Small intestine (tissue), 16 donors: ENCODE measurements around the gene FAM210A. TPM values are rescaled to one million over a fixed set of nuclear protein-coding genes. Genes with fewer than 3 reads are reported as not detected.

Experiments
- DNase-seq, 2 donors: peaks; one replicate each; pipeline versions ENCODE4 v3.0.0 to v3.0.0-alpha.2; 2013
- FAIRE-seq: peaks from 2 replicates; lab custom pipeline; 2012; peaks lifted over from hg19 to GRCh38; lab: Jason Lieb, UNC
- H3K27ac ChIP-seq, 3 donors: one replicate each; pipeline ENCODE4 v1.5.1; 2013; ENCODE audit warnings: low read length in 2 of 3, mild to moderate bottlenecking in 2 of 3, control low read depth in 1 of 3, inconsistent platforms in 1 of 3, low read depth in 1 of 3, moderate library complexity in 1 of 3
- H3K27me3 ChIP-seq, 3 donors: one replicate each; pipeline ENCODE4 v1.6.1; 2013; ENCODE audit warnings: low read length in 3 of 3, inconsistent platforms in 1 of 3; ENCODE audit not compliant: control insufficient read depth in 3 of 3, insufficient read depth in 3 of 3
- H3K36me3 ChIP-seq, 3 donors: one replicate each; pipeline ENCODE4 v1.6.1; 2013; ENCODE audit warnings: low read length in 3 of 3, inconsistent platforms in 1 of 3, low read depth in 1 of 3, mild to moderate bottlenecking in 1 of 3, moderate library complexity in 1 of 3; ENCODE audit not compliant: control insufficient read depth in 3 of 3, insufficient read depth in 2 of 3
- H3K4me1 ChIP-seq, 3 donors: one replicate each; pipeline ENCODE4 v1.6.1; 2013; ENCODE audit warnings: low read length in 2 of 3, inconsistent platforms in 1 of 3, low read depth in 1 of 3, mild to moderate bottlenecking in 1 of 3, moderate library complexity in 1 of 3; ENCODE audit not compliant: control insufficient read depth in 3 of 3, insufficient read depth in 2 of 3
- H3K4me3 ChIP-seq, 3 donors: one replicate each; pipeline ENCODE4 v1.5.1; 2013; ENCODE audit warnings: low read length in 3 of 3, control low read depth in 1 of 3, inconsistent platforms in 1 of 3, low read depth in 1 of 3, mild to moderate bottlenecking in 1 of 3, moderate library complexity in 1 of 3
- H3K9me3 ChIP-seq, 2 donors: one replicate each; pipeline ENCODE4 v1.6.1; 2013; ENCODE audit warnings: low read depth in 1 of 2, low read length in 1 of 2; ENCODE audit not compliant: control insufficient read depth in 2 of 2, insufficient read depth in 1 of 2
- WGBS, 3 donors: extraction: QIAGEN DNeasy Blood & Tissue Kit; methylation state at CpG; one replicate each; pipeline ENCODE4 v1.1.7; 2013; 5-methylcytosine and 5-hydroxymethylcytosine counted together
- long read RNA-seq, 10 donors: transcript quantifications; one replicate each; lab custom pipeline, GENCODE V29; 2026
- polyA plus RNA-seq, 4 donors: library from polyadenylated mRNA; stranded (reverse) in 3 of 4; unstranded in 1 of 4; fragments of 200-250 nt in 3 of 4; fragments of 120-200 nt in 1 of 4; gene quantifications; one replicate each; pipeline versions ENCODE4 v1.2.1 to v1.2.3, GENCODE V29; 2013
- donor health status: healthy with polysubstance abuse.
- donor health status: control.
- donor health status: control.
- donor health status: Bipolar disorder and iron deficiency.
- donor health status: healthy.

Gene FAM210A, protein sequence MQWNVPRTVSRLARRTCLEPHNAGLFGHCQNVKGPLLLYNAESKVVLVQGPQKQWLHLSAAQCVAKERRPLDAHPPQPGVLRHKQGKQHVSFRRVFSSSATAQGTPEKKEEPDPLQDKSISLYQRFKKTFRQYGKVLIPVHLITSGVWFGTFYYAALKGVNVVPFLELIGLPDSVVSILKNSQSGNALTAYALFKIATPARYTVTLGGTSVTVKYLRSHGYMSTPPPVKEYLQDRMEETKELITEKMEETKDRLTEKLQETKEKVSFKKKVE
- polyA plus RNA-seq: 10 to 100 TPM in 1 of 4 donors, 1 to 10 TPM in 3; 4.3 to 18.1 (median 7.5) TPM
- long read RNA-seq, donor 1: 0 reads
- long read RNA-seq, donor 2: 0 reads
- long read RNA-seq, donor 3, full-length matches to known transcripts: 5 of 5 reads
- long read RNA-seq, donor 3, partial matches to known transcripts: 0 of 5 reads
- long read RNA-seq, donor 3, other reads (novel, unspliced or antisense): 0 of 5 reads
- long read RNA-seq, donor 4: 0 reads
- long read RNA-seq, donor 5, full-length matches to known transcripts: 3 of 3 reads
- long read RNA-seq, donor 5, partial matches to known transcripts: 0 of 3 reads
- long read RNA-seq, donor 5, other reads (novel, unspliced or antisense): 0 of 3 reads
- long read RNA-seq, donor 6, full-length matches to known transcripts: 4 of 4 reads
- long read RNA-seq, donor 6, partial matches to known transcripts: 0 of 4 reads
- long read RNA-seq, donor 6, other reads (novel, unspliced or antisense): 0 of 4 reads
- long read RNA-seq, donor 7, full-length matches to known transcripts: 20 of 20 reads
- long read RNA-seq, donor 7, partial matches to known transcripts: 0 of 20 reads
- long read RNA-seq, donor 7, other reads (novel, unspliced or antisense): 0 of 20 reads
- long read RNA-seq, donor 8, partial matches to known transcripts: 0 of 1 reads
- long read RNA-seq, donor 8, other reads (novel, unspliced or antisense): 0 of 1 reads
- long read RNA-seq, donor 9, full-length matches to known transcripts: 2 of 2 reads
- long read RNA-seq, donor 9, partial matches to known transcripts: 0 of 2 reads
- long read RNA-seq, donor 9, other reads (novel, unspliced or antisense): 0 of 2 reads
- long read RNA-seq, donor 10, partial matches to known transcripts: 0 of 1 reads
- long read RNA-seq, donor 10, other reads (novel, unspliced or antisense): 0 of 1 reads

DNA sequence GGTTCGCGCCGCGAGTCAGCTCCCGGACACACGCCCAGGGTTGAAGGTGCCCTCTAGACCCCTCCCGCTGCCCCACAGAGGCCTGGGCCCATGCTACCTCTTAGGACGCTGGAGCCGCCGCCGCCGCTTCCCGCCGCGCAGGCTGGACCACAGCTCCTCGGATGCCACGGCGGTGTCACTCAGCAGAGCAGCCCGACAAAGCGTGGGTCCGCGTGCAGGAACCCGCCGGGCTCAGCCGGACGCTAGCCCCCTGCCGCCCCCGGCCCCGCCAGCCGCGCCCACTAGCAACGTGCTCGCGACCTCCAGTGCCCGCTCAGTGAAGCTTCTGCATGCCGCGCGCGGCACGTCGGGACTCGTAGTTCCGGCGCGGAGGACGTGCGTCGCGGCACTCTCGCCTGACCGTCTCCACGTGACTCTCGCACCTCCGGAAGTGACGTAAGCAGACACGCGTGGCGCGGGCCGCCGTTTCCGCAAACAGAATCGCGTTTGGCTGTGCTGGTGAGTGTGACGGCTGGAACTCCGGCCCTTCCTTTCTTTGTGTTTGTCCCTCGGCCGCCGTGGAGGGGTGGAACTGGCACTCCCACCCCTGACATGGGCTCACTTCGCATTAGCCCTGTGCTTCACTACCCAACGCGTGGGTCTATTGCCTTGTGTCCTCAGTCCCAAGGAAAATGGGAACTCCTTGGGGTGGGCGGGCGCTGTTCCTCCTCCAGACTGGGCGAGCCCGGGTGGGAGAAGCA is at the start of gene FAM210A, which contains the start of gene RNMT:
Gene FAM210A (minus strand): TSS at position 327 of the 740 bp plus-strand sequence. CDS start 44,481 bp downstream, outside the sequence.
Gene RNMT (plus strand): TSS at position 442 of the 740 bp plus-strand sequence. CDS start 4,845 bp downstream, outside the sequence.
- H3K4me3 ChIP-seq: peak within 1 kb of the TSS; percentile 93 to 96 (median 94)
- DNase-seq (peak; percentile 96 to 98), FAIRE-seq (no peak)
- H3K4me1 ChIP-seq: peaks cover 0 to 8% (median 3%) of the 10 kb centered on the region in 3 donors
- peak within 1 kb of the TSS; percentile 70 to 98 (median 98) for H3K27ac ChIP-seq
- 0% methylated on average over 65 to 76 of the region's 76 CpGs for WGBS, 3 donors
- H3K9me3 ChIP-seq: no peaks in the 10 kb centered on the region
- H3K36me3 ChIP-seq: peaks cover 0 to 2% (median 0%) of the 10 kb centered on the region in 3 donors
- no peaks in the 10 kb centered on the region for H3K27me3 ChIP-seq

DNA sequence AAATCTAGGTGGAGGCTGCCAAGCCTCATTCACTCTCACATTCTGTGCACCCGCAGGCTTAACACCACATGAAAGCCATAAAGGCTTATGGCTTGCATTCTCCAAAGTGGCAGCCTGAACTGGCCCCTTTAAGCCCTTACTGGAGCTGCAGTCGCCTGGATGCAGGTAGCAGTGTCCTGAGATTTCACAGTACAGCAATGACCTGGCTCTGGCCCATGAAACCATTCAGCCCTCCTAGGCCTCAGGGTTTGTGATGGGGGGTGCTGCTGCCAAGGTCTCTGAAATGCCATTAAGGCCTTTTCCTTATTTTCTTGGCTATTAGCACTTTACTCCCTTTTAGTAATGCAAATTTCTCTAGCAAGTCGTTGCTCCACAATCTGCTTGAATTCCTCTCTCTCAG is 48.7 kb upstream of the FAM210A start:
- DNase-seq: no peak
- H3K27ac ChIP-seq: no peak overlapping the region
- H3K36me3 ChIP-seq: no peaks in the 10 kb centered on the region
- WGBS, 3 donors: 64 to 84% (median 77%) methylated on average over 3 of the region's 3 CpGs
- H3K4me3 ChIP-seq: no peak overlapping the region
- H3K9me3 ChIP-seq: no peaks in the 10 kb centered on the region
- FAIRE-seq: no peak
- no peaks in the 10 kb centered on the region for H3K27me3 ChIP-seq
- no peaks in the 10 kb centered on the region for H3K4me1 ChIP-seq

DNA sequence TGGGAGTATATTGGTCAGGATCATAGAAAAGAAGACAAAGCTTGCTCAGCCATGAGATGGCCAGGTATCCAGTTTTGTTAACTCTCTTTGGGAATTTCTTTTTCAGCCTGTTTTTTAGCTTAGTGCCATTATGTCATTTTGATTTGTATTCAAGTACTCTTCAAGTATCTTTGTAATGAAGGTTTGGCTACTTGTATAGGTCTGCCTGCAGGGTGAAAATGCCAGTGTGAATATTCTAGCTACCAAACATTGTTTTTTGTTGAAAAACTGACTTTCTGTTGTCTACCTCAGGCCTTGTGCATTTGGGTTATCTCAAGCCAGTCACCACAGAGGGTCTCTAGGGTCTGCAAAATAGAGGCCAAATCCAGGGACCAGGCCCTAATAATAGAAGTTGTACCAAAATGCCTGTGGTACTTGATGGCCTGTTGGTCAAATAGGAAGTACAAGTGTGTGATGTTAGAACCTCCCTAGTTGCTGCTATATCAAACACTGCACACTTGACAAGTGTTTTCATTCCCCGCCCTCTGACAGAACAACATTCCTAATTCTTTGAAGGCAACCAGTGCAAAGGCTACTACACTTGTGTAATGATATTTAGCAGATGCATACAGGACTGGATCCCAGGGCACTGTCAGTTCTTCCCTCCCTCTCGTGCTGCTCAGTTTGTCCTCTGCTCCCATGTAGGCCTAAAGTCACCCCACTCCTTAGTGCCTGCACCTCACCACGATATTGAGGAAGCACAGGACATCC is 36.5 kb upstream of the FAM210A start:
- Histone ChIP-seq H3K4me1 (no peaks in the 10 kb centered on the region), H3K4me3 (no peak overlapping the region), H3K27ac (no peak overlapping the region), H3K9me3 (peaks cover 0 to 7% of the 10 kb centered on the region in 2 donors), H3K36me3 (peaks cover 4 to 10% (median 6%) of the 10 kb centered on the region in 3 donors), H3K27me3 (no peaks in the 10 kb centered on the region)
- FAIRE-seq: no peak
- WGBS, 3 donors: 90 to 99% (median 97%) methylated on average over 3 of the region's 3 CpGs
- DNase-seq: no peak

- Histone ChIP-seq H3K4me3 (no peak overlapping the region), H3K9me3 (peaks cover 0 to 2% of the 10 kb centered on the region in 2 donors), H3K27me3 (no peaks in the 10 kb centered on the region), H3K36me3 (peaks cover 11 to 13% (median 11%) of the 10 kb centered on the region in 3 donors), H3K4me1 (no peaks in the 10 kb centered on the region), H3K27ac (no peak overlapping the region)
- FAIRE-seq (no peak), DNase-seq (no peak)
These were observed 33.7 kb upstream of the FAM210A start for GRCh38 chr18:13760047-13760446.

GRCh38 chr18:13758622-13759021 is 32.3 kb upstream of the FAM210A start:
- Histone ChIP-seq H3K4me3 (no peak overlapping the region), H3K27me3 (no peaks in the 10 kb centered on the region), H3K9me3 (no peaks in the 10 kb centered on the region), H3K36me3 (peaks cover 10 to 15% (median 13%) of the 10 kb centered on the region in 3 donors), H3K4me1 (no peaks in the 10 kb centered on the region), H3K27ac (no peak overlapping the region)
- no peak for DNase-seq
- WGBS, 3 donors: 77 to 85% (median 83%) methylated on average over 1 of the region's 1 CpG
- FAIRE-seq: no peak

DNA sequence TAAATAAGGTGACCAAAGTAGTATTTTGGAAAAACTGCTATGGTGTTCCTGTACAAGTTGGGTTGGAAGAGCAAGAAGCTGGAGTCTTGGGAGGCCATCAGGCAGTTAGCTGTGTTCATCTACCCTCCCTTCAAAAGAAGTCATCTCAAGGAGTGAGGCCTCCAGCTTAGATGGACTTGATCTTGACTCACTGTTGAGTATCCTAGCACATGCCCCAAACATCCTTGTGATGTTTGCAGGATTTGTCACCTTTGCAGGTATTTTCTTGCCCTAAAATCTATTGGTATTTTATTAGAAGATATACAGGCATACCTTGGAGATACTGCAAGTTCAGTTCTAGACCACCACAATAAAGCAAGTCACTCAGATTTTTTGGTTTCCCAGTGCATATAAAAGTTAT is 30.3 kb upstream of the FAM210A start:
- peaks cover 10 to 15% (median 11%) of the 10 kb centered on the region in 3 donors for H3K36me3 ChIP-seq
- H3K27ac ChIP-seq: no peak overlapping the region
- no peaks in the 10 kb centered on the region for H3K27me3 ChIP-seq
- no peaks in the 10 kb centered on the region for H3K4me1 ChIP-seq
- no peak overlapping the region for H3K4me3 ChIP-seq
- FAIRE-seq (no peak), DNase-seq (no peak)
- H3K9me3 ChIP-seq: no peaks in the 10 kb centered on the region

- Histone ChIP-seq H3K36me3 (peaks cover 10 to 15% (median 11%) of the 10 kb centered on the region in 3 donors), H3K27ac (no peak overlapping the region), H3K27me3 (no peaks in the 10 kb centered on the region), H3K9me3 (no peaks in the 10 kb centered on the region), H3K4me1 (no peaks in the 10 kb centered on the region), H3K4me3 (no peak overlapping the region)
- 95 to 97% (median 96%) methylated on average over 2 of the region's 2 CpGs for WGBS, 3 donors
- DNase-seq (no peak), FAIRE-seq (no peak)
These were observed 29.9 kb upstream of the FAM210A start for GRCh38 chr18:13756261-13756660.
